PC-9 (cell line): Measurements from ENCODE around the gene MAP4K4.

Experiments used
- EZH2 ChIP-seq: fragments of 200-600 bp; sonication (generic); IDR thresholded peaks from 2 replicates; pipeline ENCODE4 v1.8.0; 2017; ENCODE audit warnings: antibody characterized with exemption, low read depth
- TF ChIP-seq, protein P1 (sequence below): fragments of 200-600 bp; sonication (generic); conservative IDR thresholded peaks from 2 replicates; pipeline ENCODE4 v1.6.1; 2017; ENCODE audit warnings: mixed run types, antibody characterized with exemption, mild to moderate bottlenecking, moderate library complexity

DNA sequence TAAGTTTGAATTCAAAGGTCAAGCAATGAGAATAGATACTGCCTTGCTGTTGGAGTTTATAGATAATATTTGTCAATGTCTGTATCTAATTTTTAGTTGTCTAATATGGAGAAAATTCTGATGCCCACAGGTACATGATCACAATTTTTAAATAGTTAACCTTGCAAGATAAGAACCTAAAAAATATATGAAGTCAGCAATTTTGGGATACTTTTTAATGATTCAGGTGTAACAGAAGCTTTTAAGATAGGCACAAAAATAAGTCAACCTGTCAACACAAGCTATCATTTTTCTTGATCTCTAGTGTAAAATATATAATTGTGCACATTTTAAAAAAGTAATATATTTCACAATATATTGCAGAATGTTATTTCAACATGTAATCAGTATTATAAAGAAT lies 201.8 kb downstream of the MAP4K4 start:
- TF ChIP-seq, protein P1, sequence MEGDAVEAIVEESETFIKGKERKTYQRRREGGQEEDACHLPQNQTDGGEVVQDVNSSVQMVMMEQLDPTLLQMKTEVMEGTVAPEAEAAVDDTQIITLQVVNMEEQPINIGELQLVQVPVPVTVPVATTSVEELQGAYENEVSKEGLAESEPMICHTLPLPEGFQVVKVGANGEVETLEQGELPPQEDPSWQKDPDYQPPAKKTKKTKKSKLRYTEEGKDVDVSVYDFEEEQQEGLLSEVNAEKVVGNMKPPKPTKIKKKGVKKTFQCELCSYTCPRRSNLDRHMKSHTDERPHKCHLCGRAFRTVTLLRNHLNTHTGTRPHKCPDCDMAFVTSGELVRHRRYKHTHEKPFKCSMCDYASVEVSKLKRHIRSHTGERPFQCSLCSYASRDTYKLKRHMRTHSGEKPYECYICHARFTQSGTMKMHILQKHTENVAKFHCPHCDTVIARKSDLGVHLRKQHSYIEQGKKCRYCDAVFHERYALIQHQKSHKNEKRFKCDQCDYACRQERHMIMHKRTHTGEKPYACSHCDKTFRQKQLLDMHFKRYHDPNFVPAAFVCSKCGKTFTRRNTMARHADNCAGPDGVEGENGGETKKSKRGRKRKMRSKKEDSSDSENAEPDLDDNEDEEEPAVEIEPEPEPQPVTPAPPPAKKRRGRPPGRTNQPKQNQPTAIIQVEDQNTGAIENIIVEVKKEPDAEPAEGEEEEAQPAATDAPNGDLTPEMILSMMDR: no peak
- no peak for TF ChIP-seq EZH2
